ENCODE results near the gene IL2RA. TPM values are rescaled to one million over a fixed set of nuclear protein-coding genes. Genes with fewer than 3 reads are reported as not detected.

The IL2RA gene
- total RNA-seq, 1 donor from 2014 or later: 4.3 TPM

DNA sequence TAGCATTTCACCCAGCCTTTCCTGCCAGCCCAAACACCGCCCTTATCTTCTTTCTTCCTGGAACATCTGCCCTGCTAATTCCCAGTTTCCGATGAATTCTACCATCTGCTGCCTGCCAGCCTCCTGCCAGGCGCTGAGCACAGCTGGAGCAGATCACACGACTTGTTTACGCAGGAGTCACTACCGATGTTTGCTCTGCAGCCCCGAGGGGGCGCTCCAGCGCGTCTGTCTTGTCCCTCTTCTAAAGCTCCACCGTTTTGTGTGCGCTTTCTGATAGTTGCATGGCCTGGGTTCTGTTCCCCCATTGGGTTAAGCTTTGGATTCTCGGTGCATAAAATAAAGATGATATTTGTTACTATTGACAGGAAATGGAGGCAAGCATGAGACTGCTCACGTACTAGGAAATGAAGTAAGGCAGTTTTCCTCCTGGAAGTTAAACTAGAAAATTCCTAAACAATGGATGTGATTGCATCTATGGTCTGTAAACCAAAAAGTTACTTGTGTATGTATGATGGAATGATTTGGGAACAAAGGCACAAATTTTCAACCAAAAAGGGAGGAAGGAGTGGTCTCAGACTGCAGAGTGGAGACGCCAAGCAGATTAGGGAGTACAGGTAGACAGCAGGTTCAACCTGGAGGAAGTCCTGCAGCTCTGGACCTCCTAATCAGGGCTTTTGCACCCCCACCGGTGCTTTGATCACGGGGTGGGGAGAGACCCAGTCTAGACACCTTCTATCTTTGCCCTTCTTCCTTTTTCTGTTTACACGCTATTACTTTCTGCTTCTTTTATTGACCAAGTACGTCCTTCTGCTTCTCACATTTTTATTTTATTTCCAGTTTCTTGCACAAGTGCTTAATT is 24.4 kb upstream of the IL2RA start:
- Histone ChIP-seq H3K27me3 (no peaks in the 10 kb centered on the region), H3K4me1 (peaks cover 35% of the 10 kb centered on the region), H3K9me3 (no peaks in the 10 kb centered on the region), H3K27ac (peak overlapping the region; percentile 56), H3K36me3 (no peaks in the 10 kb centered on the region), H3K4me3 (peak overlapping the region; percentile 3)
- peak; percentile 84 for TF ChIP-seq CTCF (IDR thresholded peaks at IDR 0.05)
- intact Hi-C loops (cut with DNase I): no loop called here
- ATAC-seq (peak; percentile 80), DNase-seq (peak; percentile 92)

DNA sequence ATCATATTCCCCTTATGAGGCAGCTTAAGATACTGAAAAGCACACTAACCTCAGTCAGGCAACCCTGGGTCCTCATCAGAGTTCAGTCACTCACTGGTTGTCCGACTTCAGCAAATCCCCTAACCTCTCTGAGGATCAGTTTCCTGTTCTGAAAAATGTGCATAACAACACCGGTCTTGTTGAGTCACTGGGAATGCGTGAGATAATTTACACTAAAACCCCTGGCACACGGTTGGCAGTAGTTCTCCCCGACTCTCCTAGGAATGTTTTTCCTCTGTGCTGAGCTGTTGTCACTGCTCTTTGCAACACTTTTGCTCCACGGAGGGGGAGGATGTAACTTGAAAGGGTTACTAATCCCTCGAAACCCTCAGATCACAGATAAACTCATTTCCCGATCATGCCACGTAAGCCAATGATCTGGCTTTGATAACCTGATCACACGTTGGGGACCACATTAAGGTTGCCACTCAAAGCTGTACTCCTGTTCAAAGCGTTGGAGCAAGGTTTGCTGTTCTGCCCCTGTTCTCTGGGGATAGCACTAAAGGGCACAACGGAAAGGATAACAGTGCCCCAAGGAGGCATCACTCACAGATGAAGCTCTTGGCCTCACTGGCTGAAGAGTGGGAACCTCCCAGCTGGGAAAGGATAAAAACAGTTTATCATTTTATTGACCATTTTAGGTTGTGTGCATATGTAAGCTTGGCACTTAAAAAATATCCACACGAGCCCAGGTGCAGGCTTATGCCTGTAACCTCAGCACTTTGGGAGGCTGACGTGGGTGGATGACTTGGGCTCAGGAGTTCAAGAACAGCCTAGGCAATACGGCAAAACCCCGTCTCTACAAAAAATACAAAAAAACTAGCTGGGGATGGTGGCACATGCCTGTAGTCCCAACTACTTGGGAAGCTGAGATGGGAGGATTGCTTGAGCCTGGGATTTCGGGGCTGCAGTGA is 21.6 kb upstream of the IL2RA start:
- no peak overlapping the region for H3K4me3 ChIP-seq
- no peaks in the 10 kb centered on the region for H3K9me3 ChIP-seq
- no peaks in the 10 kb centered on the region for H3K27me3 ChIP-seq
- TF ChIP-seq CTCF (IDR thresholded peaks at IDR 0.05): no peak
- H3K36me3 ChIP-seq: no peaks in the 10 kb centered on the region
- ATAC-seq (no peak), DNase-seq (no peak)
- H3K27ac ChIP-seq: no peak overlapping the region
- intact Hi-C loops (cut with DNase I): no loop called here
- peaks cover 17% of the 10 kb centered on the region for H3K4me1 ChIP-seq

- Histone ChIP-seq H3K27me3 (no peaks in the 10 kb centered on the region), H3K4me1 (peaks cover 17% of the 10 kb centered on the region), H3K27ac (no peak overlapping the region), H3K36me3 (no peaks in the 10 kb centered on the region), H3K9me3 (no peaks in the 10 kb centered on the region), H3K4me3 (no peak overlapping the region)
- DNase-seq: no peak
- no peak for TF ChIP-seq CTCF (IDR thresholded peaks at IDR 0.05)
- intact Hi-C loops (cut with DNase I): no loop called here
- ATAC-seq: no peak
Observed at GRCh38 chr10:6082496-6083395, 20.6 kb upstream of the IL2RA start.

DNA sequence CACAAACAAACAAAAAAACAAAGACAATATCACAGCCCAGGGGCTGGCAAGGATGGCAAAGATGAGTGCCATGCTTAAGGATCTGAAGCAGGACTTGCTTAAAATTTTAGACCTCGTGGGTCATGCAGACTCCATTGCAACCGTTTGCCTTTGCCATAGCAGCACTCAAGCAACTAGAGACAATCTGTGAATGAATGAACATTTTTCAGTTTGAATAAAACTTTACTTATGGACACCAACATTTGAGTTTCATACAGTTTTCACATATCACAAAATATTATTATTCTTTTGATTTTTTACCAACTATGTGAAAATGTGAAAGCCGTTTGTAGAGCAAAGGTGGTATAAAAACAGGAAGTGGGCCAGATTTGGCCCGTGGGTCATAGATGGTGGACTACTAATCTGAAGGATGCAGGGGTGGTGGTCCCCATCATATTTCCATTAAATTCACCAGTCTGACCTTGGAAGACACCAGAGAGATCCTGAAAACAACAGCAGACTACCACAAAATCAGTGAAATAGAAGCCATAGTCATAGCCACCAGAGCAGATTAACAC is 18.3 kb upstream of the IL2RA start:
- intact Hi-C loops (cut with DNase I): no loop called here
- TF ChIP-seq CTCF (IDR thresholded peaks at IDR 0.05): no peak
- Histone ChIP-seq H3K4me3 (no peak overlapping the region), H3K9me3 (no peaks in the 10 kb centered on the region), H3K36me3 (no peaks in the 10 kb centered on the region), H3K4me1 (peaks cover 9% of the 10 kb centered on the region), H3K27ac (no peak overlapping the region), H3K27me3 (no peaks in the 10 kb centered on the region)
- ATAC-seq (no peak), DNase-seq (no peak)

GRCh38 chr10:6079044-6079443 is 16.9 kb upstream of the IL2RA start:
- intact Hi-C loops (cut with DNase I): no loop called here
- no peak for TF ChIP-seq CTCF (IDR thresholded peaks at IDR 0.05)
- Histone ChIP-seq H3K4me1 (peaks cover 11% of the 10 kb centered on the region), H3K27ac (no peak overlapping the region), H3K27me3 (no peaks in the 10 kb centered on the region), H3K9me3 (no peaks in the 10 kb centered on the region), H3K36me3 (no peaks in the 10 kb centered on the region), H3K4me3 (no peak overlapping the region)
- ATAC-seq: no peak
- DNase-seq: no peak

Data from upper lobe of right lung (tissue), 1 donor.